Suprapubic skin (tissue), 4 donors: Measurements from ENCODE around the gene CRB2. TPM values are rescaled to one million over a fixed set of nuclear protein-coding genes. Genes with fewer than 3 reads are reported as not detected.

Experiments
- DNase-seq, 2 donors: peaks; one replicate each; pipeline ENCODE4 v3.0.0-alpha.2; 2019; ENCODE audit warnings: low spot score in 2 of 2
- H3K27ac ChIP-seq: fragments of 200-600 bp; sonication (generic); one replicate; pipeline ENCODE4 v1.5.1; 2019
- H3K27me3 ChIP-seq: fragments of 200-600 bp; sonication (generic); one replicate; pipeline ENCODE4 v1.5.1; 2019
- H3K36me3 ChIP-seq: fragments of 200-600 bp; sonication (generic); one replicate; pipeline ENCODE4 v1.5.1; 2019
- H3K4me1 ChIP-seq: fragments of 200-600 bp; sonication (generic); one replicate; pipeline ENCODE4 v1.5.1; 2019
- H3K4me3 ChIP-seq: fragments of 200-600 bp; sonication (generic); one replicate; pipeline ENCODE4 v1.5.1; 2019; ENCODE audit warnings: mild to moderate bottlenecking
- H3K9me3 ChIP-seq: fragments of 200-600 bp; sonication (generic); one replicate; pipeline ENCODE4 v1.5.1; 2019
- EP300 ChIP-seq: sonication (generic); formaldehyde crosslinking; IDR thresholded peaks from one replicate; pipeline ENCODE4 v1.6.1; 2017; ENCODE audit warnings: antibody characterized with exemption
- POLR2A ChIP-seq, 2 donors: fragments of 450-650 bp; IDR thresholded peaks; one replicate each; pipeline ENCODE4 v1.6.1; 2017; ENCODE audit warnings: antibody characterized with exemption in 2 of 2, mild to moderate bottlenecking in 2 of 2, moderate library complexity in 2 of 2
- POLR2AphosphoS5 ChIP-seq, 3 donors: sonication (generic); formaldehyde crosslinking; IDR thresholded peaks; one replicate each; pipeline ENCODE4 v1.6.1; 2017; ENCODE audit warnings: antibody characterized with exemption in 3 of 3
- WGBS: methylation state at CpG from one replicate; pipeline ENCODE4 v1.1.5; 2018; 5-methylcytosine and 5-hydroxymethylcytosine counted together
- total RNA-seq, 4 donors: library from RNA; depleted of rRNA; stranded (reverse); fragments of >200 nt; gene quantifications; one replicate each; pipeline ENCODE4 v1.1.0, GENCODE V29; 2016
- TF ChIP-seq, protein P1 (sequence below), 2 donors: fragments of 200-600 bp in 1 of 2; fragments of 450-650 bp in 1 of 2; sonication (generic) in 1 of 2; IDR thresholded peaks; one replicate each; pipeline ENCODE4 v1.5.1; 2016 to 2019; ENCODE audit warnings: antibody characterized with exemption in 2 of 2, mild to moderate bottlenecking in 1 of 2, moderate library complexity in 1 of 2

The CRB2 gene
- total RNA-seq, 4 donors from 2014 or later = not detected

GRCh38 chr9:123378956-123379660, 23.1 kb downstream of the CRB2 start:
- Histone ChIP-seq H3K9me3 (no peaks in the 10 kb centered on the region), H3K4me3 (no peak overlapping the region), H3K36me3 (peaks cover 11% of the 10 kb centered on the region), H3K4me1 (peaks cover 12% of the 10 kb centered on the region), H3K27ac (no peak overlapping the region), H3K27me3 (peaks cover 17% of the 10 kb centered on the region)
- TF ChIP-seq, protein P1, sequence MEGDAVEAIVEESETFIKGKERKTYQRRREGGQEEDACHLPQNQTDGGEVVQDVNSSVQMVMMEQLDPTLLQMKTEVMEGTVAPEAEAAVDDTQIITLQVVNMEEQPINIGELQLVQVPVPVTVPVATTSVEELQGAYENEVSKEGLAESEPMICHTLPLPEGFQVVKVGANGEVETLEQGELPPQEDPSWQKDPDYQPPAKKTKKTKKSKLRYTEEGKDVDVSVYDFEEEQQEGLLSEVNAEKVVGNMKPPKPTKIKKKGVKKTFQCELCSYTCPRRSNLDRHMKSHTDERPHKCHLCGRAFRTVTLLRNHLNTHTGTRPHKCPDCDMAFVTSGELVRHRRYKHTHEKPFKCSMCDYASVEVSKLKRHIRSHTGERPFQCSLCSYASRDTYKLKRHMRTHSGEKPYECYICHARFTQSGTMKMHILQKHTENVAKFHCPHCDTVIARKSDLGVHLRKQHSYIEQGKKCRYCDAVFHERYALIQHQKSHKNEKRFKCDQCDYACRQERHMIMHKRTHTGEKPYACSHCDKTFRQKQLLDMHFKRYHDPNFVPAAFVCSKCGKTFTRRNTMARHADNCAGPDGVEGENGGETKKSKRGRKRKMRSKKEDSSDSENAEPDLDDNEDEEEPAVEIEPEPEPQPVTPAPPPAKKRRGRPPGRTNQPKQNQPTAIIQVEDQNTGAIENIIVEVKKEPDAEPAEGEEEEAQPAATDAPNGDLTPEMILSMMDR (IDR thresholded peaks at IDR 0.05) = no peak
- no peak for TF ChIP-seq POLR2AphosphoS5 (IDR thresholded peaks at IDR 0.05)
- no peak for TF ChIP-seq POLR2A (IDR thresholded peaks at IDR 0.05)
- TF ChIP-seq EP300 = no peak
- no peak for DNase-seq
- 91% methylated on average over 11 of the region's 30 CpGs for WGBS

- no peak for DNase-seq
- TF ChIP-seq EP300 = no peak
- TF ChIP-seq, protein P1 (IDR thresholded peaks at IDR 0.05) = no peak
- TF ChIP-seq POLR2A (IDR thresholded peaks at IDR 0.05) = no peak
- TF ChIP-seq POLR2AphosphoS5 (IDR thresholded peaks at IDR 0.05) = no peak
- Histone ChIP-seq H3K4me1 (peaks cover 4% of the 10 kb centered on the region), H3K27me3 (no peaks in the 10 kb centered on the region), H3K36me3 (peaks cover 11% of the 10 kb centered on the region), H3K9me3 (no peaks in the 10 kb centered on the region), H3K4me3 (no peak overlapping the region), H3K27ac (no peak overlapping the region)
- 91% methylated on average over 12 of the region's 28 CpGs for WGBS
Measured at GRCh38 chr9:123380852-123381705, 25.1 kb downstream of the CRB2 start.

GRCh38 chr9:123382653-123383511, 26.9 kb downstream of the CRB2 start:
- Histone ChIP-seq H3K9me3 (no peaks in the 10 kb centered on the region), H3K36me3 (peaks cover 11% of the 10 kb centered on the region), H3K4me1 (no peaks in the 10 kb centered on the region), H3K27me3 (no peaks in the 10 kb centered on the region), H3K4me3 (no peak overlapping the region), H3K27ac (no peak overlapping the region)
- 88% methylated on average over 6 of the region's 27 CpGs for WGBS
- DNase-seq = no peak
- TF ChIP-seq EP300 (no peak), POLR2A (IDR thresholded peaks at IDR 0.05) (no peak), POLR2AphosphoS5 (IDR thresholded peaks at IDR 0.05) (no peak)
- TF ChIP-seq, protein P1 (IDR thresholded peaks at IDR 0.05) = no peak

DNA sequence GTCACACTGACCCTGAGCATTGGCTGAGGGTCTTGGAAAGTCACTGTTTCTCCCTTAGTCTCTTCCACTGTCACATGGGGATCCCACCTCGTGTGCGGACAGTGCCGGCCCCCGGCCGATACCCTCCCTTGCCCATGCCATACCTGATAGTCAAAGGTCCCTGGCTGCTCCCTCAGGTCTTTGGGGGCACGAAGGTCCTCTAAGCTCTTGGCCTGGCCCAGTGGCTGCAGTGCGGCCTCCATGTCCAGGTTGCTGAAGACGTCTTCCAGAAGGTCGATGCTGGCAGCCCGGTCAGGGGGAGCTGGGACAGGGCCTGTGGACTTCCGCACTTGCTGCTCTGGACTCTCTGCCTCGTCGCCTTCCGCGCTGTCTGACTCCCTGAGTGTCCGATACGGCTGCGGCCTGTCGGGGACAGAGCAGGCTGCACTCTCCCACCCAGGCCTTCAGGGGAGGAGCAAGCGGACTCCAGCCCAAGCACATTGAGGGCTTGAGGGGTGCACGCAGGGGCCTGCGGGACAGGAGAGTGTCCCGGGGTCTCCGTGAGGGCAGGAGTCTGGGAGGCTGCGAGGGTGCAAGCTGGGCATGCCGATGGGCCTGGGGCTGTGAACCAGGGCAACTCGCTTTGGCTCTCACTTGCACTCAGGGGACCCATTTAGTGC, 27.6 kb downstream of the CRB2 start:
- DNase-seq = no peak
- H3K36me3 ChIP-seq = peaks cover 11% of the 10 kb centered on the region
- no peaks in the 10 kb centered on the region for H3K27me3 ChIP-seq
- H3K4me3 ChIP-seq = no peak overlapping the region
- no peaks in the 10 kb centered on the region for H3K9me3 ChIP-seq
- 87% methylated on average over 5 of the region's 27 CpGs for WGBS
- no peak overlapping the region for H3K27ac ChIP-seq
- H3K4me1 ChIP-seq = no peaks in the 10 kb centered on the region
- TF ChIP-seq, protein P1 (IDR thresholded peaks at IDR 0.05) = no peak
- no peak for TF ChIP-seq EP300
- TF ChIP-seq POLR2AphosphoS5 (IDR thresholded peaks at IDR 0.05) = no peak
- TF ChIP-seq POLR2A (IDR thresholded peaks at IDR 0.05) = no peak
